GM12878 (cell line): ENCODE results near the gene CHL1. TPM values are rescaled to one million over a fixed set of nuclear protein-coding genes. Genes with fewer than 3 reads are reported as not detected.

Experiments
- ATAC-seq: fragments of 200-7000 bp; cut with Tn5 transposase; 3 replicates; pipeline ENCODE4 v1.9.1; 2020; ENCODE audit warnings: mild to moderate bottlenecking, moderate library complexity
- BruUV-seq: library from RNA; stranded (reverse); fragments of 400-500 nt; replicated peaks from 2 replicates; lab custom pipeline; 2021; lab: Mats Ljungman, UMichigan
- CTCF ChIA-PET: fragments of 300-600 bp; sonication (Branson Sonifier 250); formaldehyde crosslinking; extraction: SDS; loops from one replicate; lab custom pipeline; 2021; ENCODE audit warnings: inconsistent platforms; lab: Yijun Ruan, JAX
- POLR2A ChIA-PET: fragments of 350-600 bp; formaldehyde crosslinking; extraction: SDS; loops from one replicate; lab custom pipeline; 2021; ENCODE audit warnings: inconsistent platforms; lab: Charles Lee
- RAD21 ChIA-PET: fragments of 300-600 bp; sonication (Branson Sonifier 250); formaldehyde crosslinking; loops from one replicate; lab custom pipeline; 2023; ENCODE audit warnings: antibody characterized with exemption; ENCODE audit not compliant: unreplicated experiment; lab: Charles Lee
- SMC1A ChIA-PET: fragments of 300-600 bp; sonication (Branson Sonifier 250); formaldehyde crosslinking; loops from one replicate; lab custom pipeline; 2023; ENCODE audit not compliant: unreplicated experiment, uncharacterized antibody; lab: Charles Lee
- DNase-seq: peaks from one replicate; pipeline ENCODE4 v3.0.0-alpha.2; 2011; ENCODE audit warnings: low read depth, low spot score
- FAIRE-seq: peaks from 3 replicates; lab custom pipeline; 2011; peaks lifted over from hg19 to GRCh38; lab: Jason Lieb, UNC
- H2AFZ ChIP-seq: 2 replicates; pipeline ENCODE4 v1.6.0; 2011; ENCODE audit warnings: low read depth, low read length, control low read depth; ENCODE audit not compliant: control insufficient read depth
- H3K27ac ChIP-seq: 2 replicates; pipeline ENCODE4 v1.5.1; 2011; ENCODE audit warnings: control low read depth; ENCODE audit not compliant: control insufficient read depth, insufficient read depth
- H3K27me3 ChIP-seq, 2 experiments: replicated peaks in 1 of 2; 2 replicates each; pipeline versions ENCODE4 v1.6.0 to v1.6.1; 2011; ENCODE audit warnings: low read length in 1 of 2; ENCODE audit not compliant: control insufficient read depth in 2 of 2, insufficient read depth in 2 of 2
- H3K36me3 ChIP-seq, 2 experiments: 2 replicates each; pipeline ENCODE4 v1.5.1; 2011; ENCODE audit warnings: low read length in 1 of 2; ENCODE audit not compliant: control insufficient read depth in 2 of 2, insufficient read depth in 2 of 2
- H3K4me1 ChIP-seq: 2 replicates; pipeline ENCODE4 v1.6.1; 2011; ENCODE audit warnings: mild to moderate bottlenecking, low read length, moderate library complexity, mixed read lengths; ENCODE audit not compliant: control insufficient read depth, insufficient read depth
- H3K4me2 ChIP-seq: 2 replicates; pipeline ENCODE4 v1.6.0; 2011; ENCODE audit warnings: control low read depth; ENCODE audit not compliant: control insufficient read depth, insufficient read depth
- H3K4me3 ChIP-seq: fragments of 200-600 bp; sonication (generic); 2 replicates; pipeline ENCODE4 v1.5.1; 2016
- H3K79me2 ChIP-seq: 2 replicates; pipeline ENCODE4 v1.6.0; 2011; ENCODE audit warnings: low read length; ENCODE audit not compliant: control insufficient read depth, insufficient read depth
- H3K9ac ChIP-seq: 2 replicates; pipeline ENCODE4 v1.8.0; 2011; ENCODE audit warnings: low read length, control low read depth, mixed read lengths; ENCODE audit not compliant: control insufficient read depth, insufficient read depth
- H3K9me3 ChIP-seq: replicated peaks from 3 replicates; pipeline ENCODE4 v1.5.1; 2011; ENCODE audit warnings: mild to moderate bottlenecking, low read length; ENCODE audit not compliant: control insufficient read depth, insufficient read depth
- H4K20me1 ChIP-seq: 2 replicates; pipeline ENCODE4 v1.6.0; 2011; ENCODE audit not compliant: control insufficient read depth, insufficient read depth
- CHD4 ChIP-seq: fragments of 200-600 bp; sonication (generic); IDR thresholded peaks from 2 replicates; pipeline ENCODE4 v1.6.1; 2016; ENCODE audit warnings: mild to moderate bottlenecking
- FOXM1 ChIP-seq: IDR thresholded peaks from 2 replicates; pipeline ENCODE4 v1.6.1; 2012; ENCODE audit warnings: low read depth, mild to moderate bottlenecking, inconsistent platforms, low read length, moderate library complexity
- IRF3 ChIP-seq: fragments of 450-650 bp; IDR thresholded peaks from 2 replicates; pipeline ENCODE4 v1.6.1; 2014; ENCODE audit warnings: mild to moderate bottlenecking
- JUND ChIP-seq: IDR thresholded peaks from 2 replicates; pipeline ENCODE4 v1.6.1; 2012; ENCODE audit warnings: low read depth, mild to moderate bottlenecking, low read length, improper control_type of control experiment, moderate library complexity
- NBN ChIP-seq: fragments of 450-650 bp; IDR thresholded peaks from 2 replicates; pipeline ENCODE4 v1.6.1; 2016
- NFIC ChIP-seq: IDR thresholded peaks from 2 replicates; pipeline ENCODE4 v1.6.1; 2012; ENCODE audit warnings: low read depth, mild to moderate bottlenecking, inconsistent platforms, low read length, moderate library complexity
- NFYA ChIP-seq: IDR thresholded peaks from 2 replicates; pipeline ENCODE4 v1.6.1; 2011; ENCODE audit warnings: low read depth, mild to moderate bottlenecking, low read length, improper control_type of control experiment, borderline replicate concordance
- RAD51 ChIP-seq: fragments of 450-650 bp; IDR thresholded peaks from 2 replicates; pipeline ENCODE4 v1.6.1; 2016; ENCODE audit warnings: moderate library complexity, mild to moderate bottlenecking, inconsistent platforms
- SPI1 ChIP-seq: IDR thresholded peaks from 2 replicates; pipeline ENCODE4 v1.6.1; 2011; ENCODE audit warnings: low read depth, mild to moderate bottlenecking, low read length, moderate library complexity, borderline replicate concordance; ENCODE audit not compliant: insufficient read depth
- SREBF2 ChIP-seq: IDR thresholded peaks from 2 replicates; pipeline ENCODE4 v1.6.1; 2012; ENCODE audit warnings: mild to moderate bottlenecking, low read length
- TAF1 ChIP-seq: IDR thresholded peaks from 2 replicates; pipeline ENCODE4 v1.6.1; 2011; ENCODE audit warnings: mild to moderate bottlenecking, low read depth, low read length, borderline replicate concordance
- TARDBP ChIP-seq: IDR thresholded peaks from 2 replicates; pipeline ENCODE4 v1.6.1; 2016; ENCODE audit warnings: borderline replicate concordance
- TCF3 ChIP-seq: IDR thresholded peaks from 2 replicates; pipeline ENCODE4 v1.6.1; 2012; ENCODE audit warnings: low read depth, mild to moderate bottlenecking, low read length, borderline replicate concordance; ENCODE audit not compliant: insufficient read depth
- ZNF384 ChIP-seq: IDR thresholded peaks from 2 replicates; pipeline ENCODE4 v1.6.1; 2012; ENCODE audit warnings: low read depth, mild to moderate bottlenecking, low read length, improper control_type of control experiment, borderline replicate concordance
- ZNF622 ChIP-seq: fragments of 450-650 bp; IDR thresholded peaks from 2 replicates; pipeline ENCODE4 v1.6.1; 2017; ENCODE audit warnings: mild to moderate bottlenecking, inconsistent platforms
- ZSCAN29 ChIP-seq: fragments of 450-650 bp; IDR thresholded peaks from 2 replicates; pipeline ENCODE4 v1.6.1; 2017; ENCODE audit warnings: mild to moderate bottlenecking, moderate library complexity
- WGBS: methylation state at CpG from one replicate; pipeline ENCODE4 v1.1.6; 2016; ENCODE audit warnings: low lambda C conversion rate; ENCODE audit not compliant: insufficient replicate concordance, insufficient coverage; ENCODE audit errors: missing lambda C conversion rate; 5-methylcytosine and 5-hydroxymethylcytosine counted together
- in situ Hi-C: fragments of 300-500 bp; cut with MboI; formaldehyde crosslinking; loops from 9 replicates; pipeline ENCODE4 v1.14.3; 2018; ENCODE audit warnings: mixed read lengths
- intact Hi-C: fragments of 100-400 bp; cut with micrococcal nuclease; formaldehyde crosslinking; loops from one replicate; pipeline ENCODE4 v1.14.2; 2022; ENCODE audit not compliant: unreplicated experiment
- polyA plus RNA-seq, 11 experiments: library from polyadenylated mRNA; depleted of rRNA in 4 of 11; unstranded in 6 of 11; stranded (reverse) in 5 of 11; fragments of >200 nt; fragmentation: Nextera tagmentation in 4 of 11; fragmentation: Illumina TruSeq in 1 of 11; extraction: Ambion mirVana in 4 of 11; extraction: Trizol in 1 of 11; gene quantifications; 1 replicate in 1 of 11; 2 replicates in 10 of 11; pipeline versions ENCODE4 v1.2.1 to v1.2.3, GENCODE V29; 2011 to 2016; ENCODE audit warnings: inconsistent platforms in 2 of 11, missing spikeins in 2 of 11, low read depth in 1 of 11
- total RNA-seq, 4 experiments: library from RNA; depleted of rRNA in 3 of 4; stranded (reverse); fragments of >200 nt in 3 of 4; fragmentation: Illumina TruSeq in 1 of 4; extraction: Trizol in 1 of 4; gene quantifications; 2 replicates each; pipeline versions ENCODE4 v1.2.1 to v1.2.3, GENCODE V29; 2013 to 2021
- TF ChIP-seq, protein P1 (sequence below): fragments of 450-650 bp; IDR thresholded peaks from 2 replicates; pipeline ENCODE4 v1.6.1; 2018; ENCODE audit warnings: borderline replicate concordance, mild to moderate bottlenecking; ENCODE audit not compliant: partially characterized antibody
- TF ChIP-seq, protein P2 (sequence below): fragments of 450-650 bp; IDR thresholded peaks from 2 replicates; pipeline ENCODE4 v1.6.1; 2016; ENCODE audit warnings: mild to moderate bottlenecking

Gene CHL1
- total and polyA plus RNA-seq, 10 of the 15 experiments (the other 5 are each of a cell fraction or from before 2014, with no cell fraction given), result 0.71 to 30.4 (median 1.8) TPM

DNA sequence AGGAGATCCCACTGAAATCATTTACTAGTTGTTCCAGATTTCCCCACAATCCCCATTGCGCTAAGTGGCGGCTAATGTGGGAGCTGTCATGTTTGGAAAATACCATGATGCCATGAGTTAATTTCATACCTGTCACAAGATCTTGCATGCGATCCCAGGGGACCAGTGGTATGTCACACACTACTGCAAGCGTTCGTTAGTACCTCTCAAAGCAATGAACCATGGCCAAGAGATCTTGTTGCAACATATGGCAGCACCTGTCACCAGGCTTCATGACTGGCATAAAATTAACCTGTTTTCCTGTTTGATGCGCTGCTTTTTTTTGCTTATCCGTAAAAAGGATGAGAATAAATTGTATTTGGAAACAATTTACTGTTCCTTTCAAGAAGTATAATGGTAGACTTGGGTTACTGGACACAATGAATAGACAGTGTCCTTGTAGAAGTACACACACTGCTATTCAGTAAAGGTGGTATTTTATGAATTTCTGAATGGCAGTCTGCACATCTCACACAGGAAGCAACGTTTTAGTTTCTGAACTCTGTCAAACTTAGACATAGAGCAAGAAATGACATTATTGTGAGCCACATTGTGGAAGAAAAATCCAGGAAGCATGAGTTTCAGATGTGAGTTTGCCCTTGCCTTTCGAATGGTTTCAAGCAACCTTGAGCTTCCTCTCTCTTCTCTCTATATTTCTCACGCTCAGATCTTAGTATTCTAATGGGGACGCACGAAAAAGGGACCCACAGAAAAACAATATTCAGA is 81.9 kb downstream of the CHL1 start:
- ChIA-PET SMC1A (interaction anchor here (0.6 to 5.6 kb wide), 28 partner anchors 9 to 154 kb away, joined by 3 to 69 read pairs (median 5); no protein-coding TSS in a partner anchor), RAD21 (interaction anchor here (0.6 to 5.2 kb wide), 14 partner anchors 9 to 236 kb away, joined by 3 to 113 read pairs (median 4); no protein-coding TSS in a partner anchor), POLR2A (interaction anchor here (0.7 to 3.6 kb wide), 6 partner anchors 11 to 76 kb away, joined by 3 to 22 read pairs (median 4); no protein-coding TSS in a partner anchor), CTCF (interaction anchor here (1.3 to 3.6 kb wide), 5 partner anchors 11 to 75 kb away, joined by 4 to 37 read pairs (median 6); no protein-coding TSS in a partner anchor)
- Histone ChIP-seq H3K9me3 (peaks cover 1% of the 10 kb centered on the region; the same call in 2 of the 3 replicates), H3K79me2 (no peaks in the 10 kb centered on the region), H3K4me1 (peaks cover 18% of the 10 kb centered on the region), H3K27ac (peak overlapping the region; percentile 52; the same call in 1 of the 2 replicates), H4K20me1 (no peaks in the 10 kb centered on the region), H3K36me3 (no peaks in the 10 kb centered on the region), H3K9ac (no peak overlapping the region; the same call in 1 of the 2 replicates), H3K27me3 (no peaks in the 10 kb centered on the region), H2AFZ (no peak overlapping the region; the same call in 1 of the 2 replicates), H3K4me3 (peak overlapping the region; percentile 12), H3K4me2 (peak overlapping the region; percentile 77)
- BruUV-seq, result no TSS peak
- intact Hi-C loops (loop anchor here (1.0 to 5.0 kb wide), 4 partner anchors 12 to 81 kb away; partner anchors contain the start of gene CHL1), in situ Hi-C loops (no loop called here)
- DNase-seq (peak; percentile 89), ATAC-seq (peak; percentile 87), FAIRE-seq (peak; percentile 96)
- 20% methylated on average over 12 of the region's 12 CpGs for WGBS
- TF ChIP-seq TARDBP (no peak), SPI1 (peak; percentile 42; the same call in 1 of the 2 replicates), RAD51 (no peak; the same call in 1 of the 2 replicates), IRF3 (no peak), NFIC (peak; percentile 49; the same call in 1 of the 2 replicates), NFYA (no peak), JUND (no peak), TCF3 (peak; percentile 84; the same call in 1 of the 2 replicates), ZNF622 (no peak), SREBF2 (no peak), ZSCAN29 (no peak), CHD4 (no peak), FOXM1 (no peak; the same call in 1 of the 2 replicates), TAF1 (no peak), ZNF384 (no peak), NBN (peak; percentile 66; the same call in 1 of the 2 replicates)
- TF ChIP-seq, protein P1, sequence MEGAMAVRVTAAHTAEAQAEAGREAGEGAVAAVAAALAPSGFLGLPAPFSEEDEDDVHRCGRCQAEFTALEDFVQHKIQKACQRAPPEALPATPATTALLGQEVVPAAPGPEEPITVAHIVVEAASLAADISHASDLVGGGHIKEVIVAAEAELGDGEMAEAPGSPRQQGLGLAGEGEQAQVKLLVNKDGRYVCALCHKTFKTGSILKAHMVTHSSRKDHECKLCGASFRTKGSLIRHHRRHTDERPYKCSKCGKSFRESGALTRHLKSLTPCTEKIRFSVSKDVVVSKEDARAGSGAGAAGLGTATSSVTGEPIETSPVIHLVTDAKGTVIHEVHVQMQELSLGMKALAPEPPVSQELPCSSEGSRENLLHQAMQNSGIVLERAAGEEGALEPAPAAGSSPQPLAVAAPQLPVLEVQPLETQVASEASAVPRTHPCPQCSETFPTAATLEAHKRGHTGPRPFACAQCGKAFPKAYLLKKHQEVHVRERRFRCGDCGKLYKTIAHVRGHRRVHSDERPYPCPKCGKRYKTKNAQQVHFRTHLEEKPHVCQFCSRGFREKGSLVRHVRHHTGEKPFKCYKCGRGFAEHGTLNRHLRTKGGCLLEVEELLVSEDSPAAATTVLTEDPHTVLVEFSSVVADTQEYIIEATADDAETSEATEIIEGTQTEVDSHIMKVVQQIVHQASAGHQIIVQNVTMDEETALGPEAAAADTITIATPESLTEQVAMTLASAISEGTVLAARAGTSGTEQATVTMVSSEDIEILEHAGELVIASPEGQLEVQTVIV, result no peak
- TF ChIP-seq, protein P2, sequence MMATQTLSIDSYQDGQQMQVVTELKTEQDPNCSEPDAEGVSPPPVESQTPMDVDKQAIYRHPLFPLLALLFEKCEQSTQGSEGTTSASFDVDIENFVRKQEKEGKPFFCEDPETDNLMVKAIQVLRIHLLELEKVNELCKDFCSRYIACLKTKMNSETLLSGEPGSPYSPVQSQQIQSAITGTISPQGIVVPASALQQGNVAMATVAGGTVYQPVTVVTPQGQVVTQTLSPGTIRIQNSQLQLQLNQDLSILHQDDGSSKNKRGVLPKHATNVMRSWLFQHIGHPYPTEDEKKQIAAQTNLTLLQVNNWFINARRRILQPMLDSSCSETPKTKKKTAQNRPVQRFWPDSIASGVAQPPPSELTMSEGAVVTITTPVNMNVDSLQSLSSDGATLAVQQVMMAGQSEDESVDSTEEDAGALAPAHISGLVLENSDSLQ, result peak; percentile 73
